Hindlimb muscle (tissue), 1 donor: ENCODE data around the gene RABAC1. TPM values are rescaled to one million over a fixed set of nuclear protein-coding genes. Genes with fewer than 3 reads are reported as not detected.

ENCODE experiments used
- DNase-seq: peaks from one replicate; pipeline ENCODE4 v3.0.0-alpha.2; 2013
- polyA plus RNA-seq: library from polyadenylated mRNA; unstranded; fragments of 120-200 nt; gene quantifications from one replicate; pipeline ENCODE4 v1.2.1, GENCODE V29; 2013; ENCODE audit not compliant: insufficient read length

The RABAC1 gene
- polyA plus RNA-seq, 1 donor = 65.0 TPM

- DNase-seq = no peak
These were observed 45.3 kb downstream of the RABAC1 start for GRCh38 chr19:41913538-41914423.

GRCh38 chr19:41912899-41913537 is 46.1 kb downstream of the RABAC1 start:
- no peak for DNase-seq

GRCh38 chr19:41911889-41912731 is 47.0 kb downstream of the RABAC1 start:
- no peak for DNase-seq

- DNase-seq = no peak
These were observed 47.9 kb downstream of the RABAC1 start for GRCh38 chr19:41910992-41911888.

GRCh38 chr19:41910240-41910991 is 48.7 kb downstream of the RABAC1 start:
- DNase-seq = no peak

GRCh38 chr19:41909706-41910105 is 49.4 kb downstream of the RABAC1 start:
- no peak for DNase-seq

GRCh38 chr19:41908724-41909464 is 50.2 kb downstream of the RABAC1 start:
- no peak for DNase-seq

- no peak for DNase-seq
These were observed 51.0 kb downstream of the RABAC1 start for GRCh38 chr19:41907994-41908615.

- DNase-seq = no peak
These were observed 52.0 kb downstream of the RABAC1 start for GRCh38 chr19:41906916-41907680.

Other genes starting within 250 kb of the RABAC1 start
- 0.08 TPM for gene CEACAM6, start 203.8 kb downstream of the RABAC1 start, polyA plus RNA-seq
- not detected for gene CEACAM3, start 162.7 kb downstream of the RABAC1 start, polyA plus RNA-seq
- not detected for gene LYPD4, start 114.6 kb downstream of the RABAC1 start, polyA plus RNA-seq
- gene DMRTC2, start 114.3 kb downstream of the RABAC1 start, polyA plus RNA-seq = not detected
- gene RPS19, start 99.1 kb downstream of the RABAC1 start, polyA plus RNA-seq = 2,264 TPM
- 0.63 TPM for gene CD79A, start 82.0 kb downstream of the RABAC1 start, polyA plus RNA-seq
- 49.2 TPM for gene ARHGEF1, start 76.1 kb downstream of the RABAC1 start, polyA plus RNA-seq
- 0.22 TPM for gene ERFL, start 30.9 kb downstream of the RABAC1 start, polyA plus RNA-seq
- not detected for gene ATP1A3, start 34.9 kb upstream of the RABAC1 start, polyA plus RNA-seq
- 2.2 TPM for gene GRIK5, start 110.9 kb upstream of the RABAC1 start, polyA plus RNA-seq
- gene ZNF574, start 116.8 kb upstream of the RABAC1 start, polyA plus RNA-seq = 12.4 TPM
- 2.0 TPM for gene POU2F2, start 173.1 kb upstream of the RABAC1 start, polyA plus RNA-seq